ENCODE results near the gene CORO1C.

DNA sequence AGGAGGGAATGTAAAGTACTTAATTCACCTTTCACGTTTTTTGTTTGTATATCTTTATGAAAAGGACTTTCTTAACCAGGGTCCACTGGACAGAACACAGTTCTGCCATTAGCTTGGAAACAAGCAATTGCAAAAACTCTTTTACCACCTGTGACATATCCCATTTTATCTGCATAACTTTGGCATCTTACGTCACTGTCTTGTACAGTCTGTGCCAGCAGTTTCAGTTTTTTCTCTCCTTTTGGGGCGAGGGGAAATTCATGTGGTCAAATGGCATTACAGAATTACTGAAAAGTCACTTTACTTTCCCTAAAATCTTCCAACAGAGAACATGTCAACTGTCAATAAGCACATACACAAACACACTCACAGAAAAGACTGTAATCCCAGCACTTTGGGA is 53.9 kb downstream of the CORO1C start:
- TF ChIP-seq, protein P1, sequence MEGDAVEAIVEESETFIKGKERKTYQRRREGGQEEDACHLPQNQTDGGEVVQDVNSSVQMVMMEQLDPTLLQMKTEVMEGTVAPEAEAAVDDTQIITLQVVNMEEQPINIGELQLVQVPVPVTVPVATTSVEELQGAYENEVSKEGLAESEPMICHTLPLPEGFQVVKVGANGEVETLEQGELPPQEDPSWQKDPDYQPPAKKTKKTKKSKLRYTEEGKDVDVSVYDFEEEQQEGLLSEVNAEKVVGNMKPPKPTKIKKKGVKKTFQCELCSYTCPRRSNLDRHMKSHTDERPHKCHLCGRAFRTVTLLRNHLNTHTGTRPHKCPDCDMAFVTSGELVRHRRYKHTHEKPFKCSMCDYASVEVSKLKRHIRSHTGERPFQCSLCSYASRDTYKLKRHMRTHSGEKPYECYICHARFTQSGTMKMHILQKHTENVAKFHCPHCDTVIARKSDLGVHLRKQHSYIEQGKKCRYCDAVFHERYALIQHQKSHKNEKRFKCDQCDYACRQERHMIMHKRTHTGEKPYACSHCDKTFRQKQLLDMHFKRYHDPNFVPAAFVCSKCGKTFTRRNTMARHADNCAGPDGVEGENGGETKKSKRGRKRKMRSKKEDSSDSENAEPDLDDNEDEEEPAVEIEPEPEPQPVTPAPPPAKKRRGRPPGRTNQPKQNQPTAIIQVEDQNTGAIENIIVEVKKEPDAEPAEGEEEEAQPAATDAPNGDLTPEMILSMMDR (IDR thresholded peaks at IDR 0.05) = no peak
- no peak for TF ChIP-seq EP300 (IDR thresholded peaks at IDR 0.05)
- TF ChIP-seq POLR2A (IDR thresholded peaks at IDR 0.05; ENCODE audit: low read length) = no peak
- TF ChIP-seq PHF8 (IDR thresholded peaks at IDR 0.05; ENCODE audit: borderline replicate concordance, low read depth) = no peak
- TF ChIP-seq RAD21 (conservative IDR thresholded peaks at IDR 0.05 in 1 of 2, IDR thresholded peaks at IDR 0.05 in 1 of 2) = no peak
- no peak for TF ChIP-seq CBX2 (IDR thresholded peaks at IDR 0.05; ENCODE audit: borderline replicate concordance, low read depth)
